Measurements from ENCODE around the gene MAS1L.

The MAS1L gene

DNA sequence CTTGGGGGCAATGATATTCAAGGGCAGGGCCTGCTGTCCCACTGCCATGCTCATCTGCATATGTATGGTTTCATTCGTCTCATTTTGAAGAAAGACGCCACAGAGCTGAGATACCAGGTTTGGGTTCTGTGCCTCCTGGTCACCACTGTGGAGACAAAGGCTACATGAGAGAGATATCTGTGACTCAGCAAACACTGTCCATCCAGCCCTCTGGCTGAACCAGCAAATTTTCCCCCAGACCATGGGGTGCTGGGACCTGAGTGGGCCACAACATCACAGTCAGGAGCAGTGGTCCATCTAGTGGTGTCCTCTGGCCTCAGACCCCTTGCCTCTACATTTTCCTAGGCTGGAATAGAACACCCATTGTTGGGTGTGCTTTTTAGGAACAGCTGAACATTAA, at the start of gene MAS1L:
MAS1L (minus strand) TSS at position 297 of the 400 bp plus-strand sequence; CDS start at position 243, 54 bp downstream.
- DNase-seq (ENCODE audit: low spot score) = no peak

GRCh38 chr6:29532320-29532951, 44.7 kb upstream of the MAS1L start:
- DNase-seq (ENCODE audit: low spot score) = no peak

GRCh38 chr6:29531668-29532067, 43.9 kb upstream of the MAS1L start:
- DNase-seq (ENCODE audit: low spot score) = no peak

DNA sequence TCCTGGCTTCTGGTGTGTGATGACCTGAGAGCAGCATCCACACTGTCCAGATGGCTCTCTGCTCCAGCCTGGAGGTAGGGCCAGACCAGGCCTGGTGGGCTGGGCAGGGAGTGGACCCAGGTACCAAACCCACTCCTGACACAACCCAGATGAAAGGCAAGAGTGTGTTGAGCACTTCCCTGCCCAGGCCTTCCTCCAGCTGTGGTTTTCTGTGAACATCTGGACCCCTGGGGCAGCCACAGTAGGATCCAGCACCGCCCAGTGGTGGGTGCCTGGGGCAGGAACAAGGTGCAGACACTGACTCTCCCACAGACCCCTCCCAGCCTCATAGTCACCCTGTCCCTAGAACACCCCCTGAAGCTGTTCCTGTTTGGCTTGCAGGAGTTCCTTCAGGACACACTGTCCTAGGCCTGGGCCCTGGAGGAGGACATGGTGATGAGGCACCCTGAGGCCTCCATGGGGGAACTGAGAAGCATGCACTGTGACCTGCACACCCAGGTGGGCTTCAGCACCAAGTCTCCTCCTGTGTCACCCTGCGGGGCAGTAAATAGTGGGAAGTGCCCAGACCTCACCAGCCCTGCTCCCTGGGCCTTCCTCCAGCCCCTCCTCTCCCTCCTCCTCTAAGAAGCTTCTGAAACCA, 43.0 kb upstream of the MAS1L start:
- no peak for DNase-seq (ENCODE audit: low spot score)

GRCh38 chr6:29529956-29530355, 42.2 kb upstream of the MAS1L start:
- no peak for DNase-seq (ENCODE audit: low spot score)

DNA sequence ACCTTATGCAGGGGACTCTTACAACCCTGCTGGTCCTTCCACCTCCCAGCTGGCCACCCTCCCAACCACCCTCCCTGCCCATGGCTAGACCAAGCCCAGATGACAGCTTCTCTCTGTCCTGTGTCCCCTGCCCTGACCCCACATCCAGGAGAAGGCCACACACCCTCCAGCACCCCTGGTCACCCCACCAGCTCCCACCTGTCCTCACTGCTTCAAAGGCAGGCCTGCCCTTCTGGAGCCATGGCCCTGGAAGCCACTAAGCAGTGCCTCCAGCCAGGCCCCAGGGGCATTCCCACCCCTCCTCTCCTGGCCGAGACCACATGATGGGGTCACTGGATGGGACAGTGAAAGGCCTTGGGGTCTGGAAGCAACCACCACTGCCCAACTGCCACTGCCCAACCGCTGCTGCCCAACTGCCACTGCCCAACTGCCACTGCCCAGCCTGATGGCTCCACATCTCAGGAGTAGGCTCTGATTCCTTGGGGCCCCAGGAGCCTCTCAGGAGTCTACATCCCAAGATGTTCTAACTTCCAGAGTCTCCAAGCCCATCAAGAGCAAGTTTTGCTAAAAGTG, 41.3 kb upstream of the MAS1L start:
- no peak for DNase-seq (ENCODE audit: low spot score)

DNA sequence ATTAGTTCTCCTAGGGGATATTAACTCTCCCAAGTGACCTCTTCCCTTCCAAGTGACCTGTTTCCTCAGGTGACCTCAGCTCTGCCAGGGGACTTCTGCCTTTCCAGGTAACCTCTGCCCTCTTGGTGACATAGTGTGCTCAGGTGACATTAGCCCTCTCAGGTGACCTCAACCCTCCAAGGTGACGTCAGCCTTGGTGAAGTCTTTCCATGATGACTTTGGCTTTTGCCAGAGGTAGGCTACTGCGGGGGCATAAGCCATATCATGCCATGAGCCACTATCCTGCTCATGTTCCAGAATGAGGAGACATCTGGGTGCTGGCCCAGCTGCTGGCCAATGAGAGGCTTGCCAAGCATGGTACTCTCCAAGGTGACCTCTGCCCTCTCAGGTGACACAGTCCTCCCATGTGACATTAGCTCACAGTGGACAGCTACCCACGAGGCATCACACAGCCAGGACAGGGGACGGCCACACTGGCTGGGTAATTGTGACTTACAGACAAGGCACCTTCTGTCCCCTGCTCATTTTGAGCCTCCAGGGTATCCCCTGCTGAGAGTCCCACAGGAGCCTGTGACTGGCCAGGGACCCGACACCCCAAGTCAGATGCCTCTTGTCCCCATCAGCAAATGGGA, 40.7 kb upstream of the MAS1L start:
- DNase-seq (ENCODE audit: low spot score) = no peak

- no peak for DNase-seq (ENCODE audit: low spot score)
Measured at GRCh38 chr6:29527564-29527963, 39.8 kb upstream of the MAS1L start.

DNA sequence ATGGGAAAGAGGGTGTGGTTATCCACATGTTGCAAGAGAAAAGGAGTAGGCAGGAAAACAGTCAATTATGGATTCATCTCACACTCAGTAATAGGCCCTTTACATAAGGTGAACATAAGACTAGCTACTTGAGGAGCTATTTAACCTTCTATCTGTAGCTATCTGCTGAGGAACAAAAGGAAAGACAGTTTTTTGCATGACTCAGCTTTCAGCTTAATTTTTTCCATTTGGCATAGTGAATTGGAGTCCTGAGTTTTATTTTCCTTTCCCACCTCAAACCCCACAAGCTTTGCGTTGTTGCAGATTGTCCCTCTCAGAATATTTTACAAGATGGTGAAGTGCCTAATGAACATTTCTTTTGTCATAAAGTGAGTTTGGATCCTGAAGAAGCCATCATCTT, 39.4 kb upstream of the MAS1L start:
- no peak for DNase-seq (ENCODE audit: low spot score)

DNA sequence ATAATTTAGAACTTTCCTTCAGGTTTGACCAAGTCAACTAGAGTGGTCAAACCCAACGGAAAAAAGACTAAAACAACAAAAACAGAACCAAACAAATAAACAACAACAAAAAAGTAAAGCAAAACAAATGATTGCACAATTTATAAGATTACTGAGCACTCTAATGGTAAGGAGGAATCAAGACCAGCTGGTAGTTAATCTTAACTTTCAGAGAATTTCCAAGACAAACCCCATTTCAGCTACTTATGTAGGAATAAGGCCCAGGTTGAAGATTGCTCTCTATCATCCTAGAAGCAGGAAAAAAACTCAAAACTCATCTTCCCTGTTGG, 37.5 kb upstream of the MAS1L start:
- no peak for DNase-seq (ENCODE audit: low spot score)

- DNase-seq (ENCODE audit: low spot score) = no peak
Measured at GRCh38 chr6:29524444-29525310, 36.9 kb upstream of the MAS1L start.

DNA sequence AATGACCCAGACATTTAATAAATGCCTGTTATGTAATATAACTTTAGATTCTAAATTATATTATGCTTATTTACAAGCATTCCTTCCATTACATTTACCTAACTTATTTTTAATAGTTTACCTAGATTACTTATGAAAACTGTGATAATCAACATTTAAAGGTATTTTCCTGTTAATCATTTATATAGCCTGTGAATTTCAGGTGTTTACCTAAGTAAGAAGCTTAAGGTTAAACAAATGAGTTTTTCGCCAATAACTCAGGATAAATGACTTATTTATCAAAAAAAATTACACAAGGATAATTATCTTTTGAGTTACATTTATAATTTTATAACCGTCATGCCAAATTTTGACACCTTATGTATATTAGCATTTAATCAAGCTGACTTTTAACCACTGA, 36.3 kb upstream of the MAS1L start:
- no peak for DNase-seq (ENCODE audit: low spot score)

DNA sequence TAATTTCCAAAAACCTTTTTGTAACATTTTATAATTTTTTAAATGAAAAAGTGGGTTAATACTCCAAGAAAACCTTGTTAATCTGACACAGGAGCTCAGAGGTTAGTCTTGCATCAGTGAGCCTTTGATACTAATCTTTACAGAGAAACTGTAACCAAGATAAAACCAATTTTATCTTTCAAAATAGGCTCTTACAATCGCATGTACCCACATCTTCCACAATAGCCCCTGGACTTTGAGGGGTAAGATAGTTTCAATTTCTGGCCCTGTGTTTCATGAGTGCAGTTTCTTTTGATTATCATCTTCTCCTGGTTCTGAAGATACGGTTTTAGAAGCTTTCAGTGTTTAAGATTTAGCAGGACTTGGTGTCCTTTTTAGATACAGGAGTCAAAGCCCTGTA, 34.5 kb upstream of the MAS1L start:
- DNase-seq (ENCODE audit: low spot score) = no peak

- no peak for DNase-seq (ENCODE audit: low spot score)
Measured at GRCh38 chr6:29521006-29521680, 33.4 kb upstream of the MAS1L start.

GRCh38 chr6:29520232-29520631, 32.5 kb upstream of the MAS1L start:
- DNase-seq (ENCODE audit: low spot score) = no peak

DNA sequence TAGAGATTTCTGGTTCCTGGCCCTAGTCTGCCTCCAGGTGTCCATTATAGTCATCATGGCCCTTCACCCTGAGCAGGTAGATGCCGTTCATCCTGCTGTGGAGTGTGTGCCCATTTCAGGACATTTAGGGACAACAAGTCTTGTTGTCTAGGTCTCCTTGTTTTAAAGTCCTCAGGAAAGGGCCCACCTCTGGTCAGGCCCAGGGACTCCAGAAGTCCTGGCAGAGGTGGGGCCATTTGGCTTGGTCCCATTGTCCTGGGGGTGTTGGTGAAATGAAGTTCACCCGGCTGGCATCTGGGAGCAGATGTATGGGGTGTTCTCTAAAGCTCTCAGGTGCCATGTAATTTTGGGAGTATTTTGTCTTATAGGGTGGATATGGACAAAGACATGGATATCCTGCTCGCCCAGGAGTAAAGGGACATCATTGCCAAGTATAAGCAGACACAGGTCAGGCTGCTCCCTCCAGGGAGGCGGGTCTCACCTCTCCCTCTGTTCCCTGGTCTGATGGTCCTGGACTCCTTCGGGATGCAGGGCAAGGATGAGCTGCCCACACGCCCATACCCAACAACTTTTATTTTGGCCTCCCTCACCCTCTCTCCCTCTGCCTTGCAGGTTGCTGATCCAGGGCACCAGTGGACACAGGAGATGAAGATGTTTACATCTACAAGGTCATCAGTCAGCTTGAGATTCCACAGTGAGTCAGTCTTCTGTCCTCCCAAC, 31.7 kb upstream of the MAS1L start:
- DNase-seq (ENCODE audit: low spot score) = no peak

GRCh38 chr6:29517728-29518440, 30.1 kb upstream of the MAS1L start:
- DNase-seq (ENCODE audit: low spot score) = no peak

GRCh38 chr6:29517245-29517644, 29.5 kb upstream of the MAS1L start:
- DNase-seq (ENCODE audit: low spot score) = no peak

DNA sequence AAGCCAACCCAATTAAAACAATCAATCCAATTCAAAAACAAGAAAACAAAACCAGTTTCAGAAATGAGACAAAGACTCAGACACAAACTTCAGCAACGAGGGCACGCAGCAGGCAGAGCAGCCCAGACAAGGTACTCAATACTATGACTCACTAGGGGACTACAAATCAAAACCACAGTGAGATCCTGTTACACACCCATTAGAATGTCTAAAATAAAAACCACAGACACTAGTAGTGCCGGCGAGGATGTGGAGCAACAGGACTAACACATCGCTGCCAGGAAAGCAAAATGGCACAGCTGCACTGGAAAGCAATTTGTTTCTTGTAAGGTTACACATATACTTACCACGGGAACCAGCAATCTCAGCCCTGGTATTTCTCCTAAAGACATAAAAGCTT, 28.4 kb upstream of the MAS1L start:
- DNase-seq (ENCODE audit: low spot score) = peak; percentile 53

DNA sequence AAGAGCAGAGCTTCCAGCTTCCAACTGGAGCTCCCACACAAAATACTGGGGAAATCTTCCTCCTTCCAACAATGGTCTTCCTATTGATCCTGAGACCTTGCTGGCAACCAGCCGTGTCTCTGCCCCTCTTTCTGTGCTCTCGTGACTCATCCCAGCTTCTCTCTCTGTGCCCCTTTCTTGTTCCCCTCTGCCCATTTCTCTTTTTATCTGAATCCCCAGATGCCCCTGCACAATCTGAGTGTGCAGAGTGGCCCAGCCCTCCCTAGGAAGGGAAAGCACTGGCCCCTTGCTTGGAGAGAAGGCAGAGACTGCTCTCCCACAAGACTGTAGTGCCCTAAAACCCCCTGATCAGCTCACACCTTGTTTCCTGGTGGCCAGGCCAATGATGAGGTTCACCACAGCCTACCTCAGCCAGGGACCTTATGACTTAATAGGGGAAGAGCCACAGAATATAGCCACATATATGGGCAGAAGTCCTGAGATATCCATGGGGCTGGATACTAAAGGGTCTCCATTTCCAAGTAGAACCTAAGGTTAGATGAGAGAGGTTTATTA, 23.1 kb upstream of the MAS1L start:
- no peak for DNase-seq (ENCODE audit: low spot score)

Measured in CD4-positive, alpha-beta T cell treated with Interleukin-15 for 4 hours (primary cell).